ENCODE data around the gene RPS19BP1. TPM values are rescaled to one million over a fixed set of nuclear protein-coding genes. Genes with fewer than 3 reads are reported as not detected.
A peak's percentile ranks its signal among the peaks of the same experiment; 100 is the strongest.

Gene RPS19BP1
- total and polyA plus RNA-seq, 2 donors (not counting 1 experiment from before 2014, with no cell fraction given): 60.3 to 74.8 TPM

DNA sequence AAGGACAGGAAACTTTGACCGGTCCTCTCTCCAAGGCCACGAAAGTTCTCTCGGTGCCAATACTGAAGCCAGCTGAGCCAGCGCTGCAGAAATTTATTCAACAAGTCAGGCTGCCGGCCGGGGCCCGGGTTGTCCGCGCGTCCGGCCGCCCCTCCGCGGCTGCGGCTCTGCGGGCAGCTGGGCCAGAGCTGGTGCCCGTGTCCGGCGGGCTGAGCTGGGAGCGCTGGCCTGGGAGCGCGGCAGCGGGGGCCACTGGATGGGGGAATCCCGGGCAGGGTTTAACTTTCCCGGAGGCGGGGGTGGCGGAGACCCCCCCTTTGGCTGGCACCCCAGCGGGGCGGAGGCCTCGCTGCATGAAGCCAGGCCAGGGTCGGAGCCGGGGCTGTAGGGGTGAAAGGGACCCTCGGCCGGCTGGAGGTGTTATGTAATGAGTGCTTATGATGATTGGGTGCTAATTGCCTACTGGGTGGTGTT lies 25.7 kb upstream of the RPS19BP1 start:
- DNase-seq (no peak), ATAC-seq (ENCODE audit: low read depth) (no peak)
- Histone ChIP-seq H3K27ac (ENCODE audit: low read length in 2 of 2) (no peak overlapping the region), H2AFZ (ENCODE audit: insufficient read depth, low read depth, low read length, poor library complexity, severe bottlenecking) (no peak overlapping the region), H3K9me3 (ENCODE audit: control extremely low read depth in 1 of 3, control insufficient read depth in 2 of 3, insufficient read depth in 1 of 3, low read length in 2 of 3) (peaks cover 0 to 3% (median 0%) of the 10 kb centered on the region in 3 donors), H3K4me1 (ENCODE audit: control insufficient read depth in 2 of 2, insufficient read depth in 2 of 2, low read length in 2 of 2) (peaks cover 8 to 16% of the 10 kb centered on the region in 2 donors), H3K4me2 (replicated peaks; ENCODE audit: low read depth, low read length, poor library complexity, severe bottlenecking) (peak overlapping the region; percentile 58), H4K20me1 (ENCODE audit: control insufficient read depth, insufficient read depth, low read length, poor library complexity, severe bottlenecking) (no peaks in the 10 kb centered on the region), H3K36me3 (replicated peaks in 1 of 2; ENCODE audit: control extremely low read depth in 1 of 2, control insufficient read depth in 1 of 2, extremely low read depth in 1 of 2, insufficient read depth in 2 of 2, low read length in 1 of 2) (no peaks in the 10 kb centered on the region), H3K27me3 (replicated peaks in 1 of 4; ENCODE audit: control extremely low read depth in 1 of 4, control insufficient read depth in 3 of 4, insufficient read depth in 4 of 4, low read length in 3 of 4) (peaks cover 0 to 58% (median 27%) of the 10 kb centered on the region in 4 experiments), H3K4me3 (ENCODE audit: control extremely low read depth in 1 of 5, extremely low read depth in 1 of 5, insufficient read depth in 1 of 5, low read depth in 2 of 5, low read length in 4 of 5) (no peak overlapping the region), H3K9ac (ENCODE audit: low read length) (no peak overlapping the region), H3K79me2 (ENCODE audit: control insufficient read depth, insufficient read depth, low read length) (no peaks in the 10 kb centered on the region)
- Mint-ChIP-seq H3K4me1 (peaks cover 10% of the 10 kb centered on the region), H3K9me3 (ENCODE audit: insufficient read depth) (no peaks in the 10 kb centered on the region), H3K27me3 (peaks cover 46% of the 10 kb centered on the region), H3K27ac (no peak overlapping the region), H3K4me3 (peak overlapping the region; percentile 70)
- ChIA-PET CTCF (interaction anchor here (0.9 to 7.6 kb wide), 3 partner anchors 175 to 466 kb away, joined by 3 to 68 read pairs (median 4); no protein-coding TSS in a partner anchor), POLR2A (interaction anchor here (0.7 to 0.9 kb wide), 2 partner anchors 22 to 886 kb away, joined by 3 to 4 read pairs; no protein-coding TSS in a partner anchor)
- 19% methylated on average over 33 of the region's 34 CpGs for WGBS (ENCODE audit: insufficient coverage)
- TF ChIP-seq EZH2 (IDR thresholded peaks at IDR 0.05; ENCODE audit: borderline replicate concordance, insufficient read depth, low read depth, low read length, poor library complexity, severe bottlenecking) (peak; percentile 61), CTCF (IDR thresholded peaks at IDR 0.05) (no peak)
- intact Hi-C loops (cut with micrococcal nuclease): no loop called here

All from B cell (primary cell).